WTC11 (cell line): ENCODE data around the gene SPATA24. TPM values are rescaled to one million over a fixed set of nuclear protein-coding genes. Genes with fewer than 3 reads are reported as not detected.

Source experiments
- ATAC-seq: fragments of 200-7000 bp; cut with Tn5 transposase; 2 replicates; pipeline ENCODE4 v1.10.0; 2021; ENCODE audit warnings: mild to moderate bottlenecking, moderate library complexity
- CTCF ChIA-PET: fragments of 300-600 bp; sonication (Branson Sonifier 250); formaldehyde crosslinking; loops from one replicate; lab custom pipeline; 2021; ENCODE audit warnings: antibody characterized with exemption; lab: Charles Lee
- POLR2A ChIA-PET: fragments of 350-600 bp; sonication (Branson Sonifier 250); formaldehyde crosslinking; loops from one replicate; lab custom pipeline; 2021; ENCODE audit warnings: antibody characterized with exemption; lab: Charles Lee
- DNase-seq: peaks from one replicate; pipeline ENCODE4 v3.0.0; 2021; ENCODE audit warnings: low spot score
- H3K27ac Mint-ChIP-seq: 2 replicates; pipeline ENCODE4 v1.8.0; 2021; ENCODE audit warnings: mixed read lengths
- H3K27me3 Mint-ChIP-seq: 2 replicates; pipeline ENCODE4 v1.8.0; 2021; ENCODE audit warnings: low read depth, mild to moderate bottlenecking, moderate library complexity, mixed read lengths
- H3K36me3 Mint-ChIP-seq: 2 replicates; pipeline ENCODE4 v1.8.0; 2021; ENCODE audit warnings: mixed read lengths
- H3K4me1 Mint-ChIP-seq: 2 replicates; pipeline ENCODE4 v1.8.0; 2022; ENCODE audit warnings: mixed read lengths
- H3K4me3 Mint-ChIP-seq: 2 replicates; pipeline ENCODE4 v1.8.0; 2021; ENCODE audit warnings: mild to moderate bottlenecking, moderate library complexity, mixed read lengths
- H3K9me3 Mint-ChIP-seq: 2 replicates; pipeline ENCODE4 v1.8.0; 2021; ENCODE audit warnings: mixed read lengths
- AR ChIP-seq: fragments of 250-450 bp; sonication (Bioruptor Pico); IDR thresholded peaks from 2 replicates; pipeline ENCODE4 v1.9.0; 2021; ENCODE audit warnings: mild to moderate bottlenecking
- ATF2 ChIP-seq: sonication (generic); formaldehyde crosslinking; IDR thresholded peaks from 2 replicates; pipeline ENCODE4 v1.8.1; 2022; ENCODE audit warnings: low read depth, missing genetic modification reagents, borderline replicate concordance
- E2F4 ChIP-seq: sonication (generic); formaldehyde crosslinking; IDR thresholded peaks from 2 replicates; pipeline ENCODE4 v1.8.1; 2022; ENCODE audit warnings: low read depth, mild to moderate bottlenecking, moderate library complexity, missing genetic modification reagents, borderline replicate concordance
- EMX1 ChIP-seq: fragments of 250-450 bp; sonication (Bioruptor Pico); IDR thresholded peaks from 2 replicates; pipeline ENCODE4 v1.8.0; 2021; ENCODE audit warnings: mild to moderate bottlenecking
- ETV6 ChIP-seq: sonication (generic); formaldehyde crosslinking; IDR thresholded peaks from 2 replicates; pipeline ENCODE4 v1.8.1; 2022; ENCODE audit warnings: mild to moderate bottlenecking, missing genetic modification reagents
- FOXP1 ChIP-seq: sonication (generic); formaldehyde crosslinking; IDR thresholded peaks from 2 replicates; pipeline ENCODE4 v1.8.0; 2022; ENCODE audit warnings: missing genetic modification reagents, mild to moderate bottlenecking, moderate library complexity, borderline replicate concordance
- FOXP4 ChIP-seq: sonication (generic); formaldehyde crosslinking; IDR thresholded peaks from 2 replicates; pipeline ENCODE4 v1.8.0; 2022; ENCODE audit warnings: mild to moderate bottlenecking, missing genetic modification reagents
- GABPB1 ChIP-seq: sonication (generic); formaldehyde crosslinking; IDR thresholded peaks from 2 replicates; pipeline ENCODE4 v1.8.1; 2023; ENCODE audit warnings: mild to moderate bottlenecking, missing genetic modification reagents
- GRHL2 ChIP-seq: fragments of 250-450 bp; sonication (Bioruptor Pico); IDR thresholded peaks from 2 replicates; pipeline ENCODE4 v1.8.0; 2022; ENCODE audit warnings: mild to moderate bottlenecking, moderate library complexity; ENCODE audit not compliant: insufficient replicate concordance, severe bottlenecking
- GTF2I ChIP-seq: fragments of 250-450 bp; sonication (Bioruptor Pico); conservative IDR thresholded peaks from 2 replicates; pipeline ENCODE4 v1.4.0; 2021; ENCODE audit warnings: mild to moderate bottlenecking
- NFATC4 ChIP-seq: fragments of 250-450 bp; sonication (Bioruptor Pico); IDR thresholded peaks from 2 replicates; pipeline ENCODE4 v1.9.0; 2021; ENCODE audit warnings: mild to moderate bottlenecking
- NFYB ChIP-seq: sonication (generic); formaldehyde crosslinking; conservative IDR thresholded peaks from 2 replicates; pipeline ENCODE4 v1.8.0; 2022; ENCODE audit warnings: low read depth, missing genetic modification reagents
- ZMAT4 ChIP-seq: fragments of 250-450 bp; sonication (Bioruptor Pico); IDR thresholded peaks from 2 replicates; pipeline ENCODE4 v1.9.0; 2021; ENCODE audit warnings: mild to moderate bottlenecking
- ZNF121 ChIP-seq: sonication (generic); formaldehyde crosslinking; IDR thresholded peaks from 2 replicates; pipeline ENCODE4 v1.8.0; 2023; ENCODE audit warnings: missing genetic modification reagents
- ZNF317 ChIP-seq: sonication (generic); formaldehyde crosslinking; IDR thresholded peaks from 2 replicates; pipeline ENCODE4 v1.8.1; 2023; ENCODE audit warnings: low read depth, mild to moderate bottlenecking, moderate library complexity, missing genetic modification reagents, borderline replicate concordance
- ZNF423 ChIP-seq: fragments of 250-450 bp; sonication (Bioruptor Pico); IDR thresholded peaks from 2 replicates; pipeline ENCODE4 v2.1.2; 2022; ENCODE audit warnings: mild to moderate bottlenecking, moderate library complexity
- total RNA-seq: library from RNA; stranded (reverse); gene quantifications from 3 replicates; pipeline ENCODE4 v1.2.3, GENCODE V29; 2021

Gene SPATA24
- total RNA-seq, 1 experiment from 2014 or later, result 13.2 TPM

- TF ChIP-seq E2F4 (CRISPR knock-in tag) (no peak), EMX1 (CRISPR knock-in tag) (no peak), ATF2 (CRISPR knock-in tag) (no peak), GABPB1 (CRISPR knock-in tag) (no peak), ETV6 (no peak), ZNF423 (CRISPR knock-in tag) (no peak)
Observed at GRCh38 chr5:139418793-139419192, 14.9 kb upstream of the SPATA24 start (continued).

GRCh38 chr5:139417214-139417613 lies 13.3 kb upstream of the SPATA24 start:
- H3K27me3 Mint-ChIP-seq, result no peaks in the 10 kb centered on the region; the same call in 1 of the 2 replicates
- ATAC-seq (no peak), DNase-seq (no peak)
- H3K9me3 Mint-ChIP-seq, result no peaks in the 10 kb centered on the region
- no peak overlapping the region for H3K27ac Mint-ChIP-seq
- POLR2A ChIA-PET, result no interaction called here
- no peak for TF ChIP-seq GRHL2 (CRISPR knock-in tag)
- no peak for TF ChIP-seq AR (CRISPR knock-in tag)
- no peak for TF ChIP-seq FOXP1 (CRISPR knock-in tag)
- no peak for TF ChIP-seq ZNF317 (CRISPR knock-in tag)
- no peak for TF ChIP-seq ZNF121 (CRISPR knock-in tag)
- no peak for TF ChIP-seq ZMAT4 (CRISPR knock-in tag)
- no peak for TF ChIP-seq GTF2I
- H3K4me1 Mint-ChIP-seq, result peaks cover 9% of the 10 kb centered on the region
- peaks cover 13% of the 10 kb centered on the region for H3K36me3 Mint-ChIP-seq
- CTCF ChIA-PET, result interaction anchor here (9.6 kb wide), 1 partner anchor 98 kb away, joined by 208 read pairs; no protein-coding TSS in a partner anchor
- no peak overlapping the region for H3K4me3 Mint-ChIP-seq

- H3K36me3 Mint-ChIP-seq, result peaks cover 13% of the 10 kb centered on the region
- no peak for TF ChIP-seq ZNF423 (CRISPR knock-in tag)
- no peak for TF ChIP-seq NFATC4 (CRISPR knock-in tag)
- TF ChIP-seq NFYB, result no peak
- no peak for TF ChIP-seq FOXP4 (CRISPR knock-in tag)
- no peak overlapping the region for H3K4me3 Mint-ChIP-seq
- POLR2A ChIA-PET, result no interaction called here
- no peak for DNase-seq
- no peak for ATAC-seq
- no peak overlapping the region for H3K27ac Mint-ChIP-seq
- no peaks in the 10 kb centered on the region for H3K9me3 Mint-ChIP-seq
- H3K27me3 Mint-ChIP-seq, result no peaks in the 10 kb centered on the region; the same call in 1 of the 2 replicates
- peaks cover 9% of the 10 kb centered on the region for H3K4me1 Mint-ChIP-seq
- CTCF ChIA-PET, result interaction anchor here (9.6 kb wide), 1 partner anchor 99 kb away, joined by 208 read pairs; no protein-coding TSS in a partner anchor
Observed at GRCh38 chr5:139416651-139417050, 12.8 kb upstream of the SPATA24 start.
